Endometrial microvascular endothelial cells (primary cell): ENCODE results near the gene RIPOR3. TPM values are rescaled to one million over a fixed set of nuclear protein-coding genes. Genes with fewer than 3 reads are reported as not detected.
"Not testable (repeated sequence)": the region's sequence is repeated elsewhere in the genome, so short reads cannot be mapped to it uniquely, and the experiment has no call there.

Experiments
- in situ Hi-C: cut with HindIII; loops from 2 replicates; pipeline ENCODE4 v1.10.0; 2017; ENCODE audit warnings: low sequenced_read_pairs, low pct_unique_long_range_greater_than_20kb; ENCODE audit errors: inconsistent ontology term
- total RNA-seq: library from RNA; depleted of rRNA; stranded (reverse); fragments of >200 nt; gene quantifications from one replicate; pipeline ENCODE4 v1.2.3, GENCODE V29; 2015; ENCODE audit errors: inconsistent ontology term

Gene RIPOR3
- total RNA-seq, 1 donor from 2014 or later = not detected

GRCh38 chr20:50571466-50571865, 119.9 kb downstream of the RIPOR3 start:
- in situ Hi-C loops = no loop called here

GRCh38 chr20:50569864-50570836, 121.2 kb downstream of the RIPOR3 start:
- in situ Hi-C loops = no loop called here

GRCh38 chr20:50569487-50569863, 121.9 kb downstream of the RIPOR3 start:
- in situ Hi-C loops = not testable (repeated sequence)

- in situ Hi-C loops = no loop called here
Observed at GRCh38 chr20:50568549-50568942, 122.8 kb downstream of the RIPOR3 start.

GRCh38 chr20:50567860-50568548, 123.3 kb downstream of the RIPOR3 start:
- in situ Hi-C loops = no loop called here

- in situ Hi-C loops = no loop called here
Observed at GRCh38 chr20:50565871-50566270, 125.5 kb downstream of the RIPOR3 start.

GRCh38 chr20:50565383-50565782, 126.0 kb downstream of the RIPOR3 start:
- in situ Hi-C loops = no loop called here

- in situ Hi-C loops = no loop called here
Observed at GRCh38 chr20:50563133-50563944, 128.0 kb downstream of the RIPOR3 start.

GRCh38 chr20:50562262-50562701, 129.1 kb downstream of the RIPOR3 start:
- in situ Hi-C loops = no loop called here

GRCh38 chr20:50561379-50562078, 129.8 kb downstream of the RIPOR3 start:
- in situ Hi-C loops = no loop called here

- in situ Hi-C loops = no loop called here
Observed at GRCh38 chr20:50560867-50561266, 130.5 kb downstream of the RIPOR3 start.

- in situ Hi-C loops = no loop called here
Observed at GRCh38 chr20:50559856-50560638, 131.3 kb downstream of the RIPOR3 start.

- in situ Hi-C loops = no loop called here
Observed at GRCh38 chr20:50559149-50559548, 132.2 kb downstream of the RIPOR3 start.

- in situ Hi-C loops = no loop called here
Observed at GRCh38 chr20:50558483-50558925, 132.8 kb downstream of the RIPOR3 start.

GRCh38 chr20:50557549-50558134, 133.7 kb downstream of the RIPOR3 start:
- in situ Hi-C loops = no loop called here

GRCh38 chr20:50555662-50556061, 135.7 kb downstream of the RIPOR3 start:
- in situ Hi-C loops = no loop called here
